ENCODE results near the gene GJD3.

GRCh38 chr17:40327244-40327729 is 37.2 kb downstream of the GJD3 start:
- TF ChIP-seq POLR2A (IDR thresholded peaks at IDR 0.05), result no peak
- TF ChIP-seq, protein P1, sequence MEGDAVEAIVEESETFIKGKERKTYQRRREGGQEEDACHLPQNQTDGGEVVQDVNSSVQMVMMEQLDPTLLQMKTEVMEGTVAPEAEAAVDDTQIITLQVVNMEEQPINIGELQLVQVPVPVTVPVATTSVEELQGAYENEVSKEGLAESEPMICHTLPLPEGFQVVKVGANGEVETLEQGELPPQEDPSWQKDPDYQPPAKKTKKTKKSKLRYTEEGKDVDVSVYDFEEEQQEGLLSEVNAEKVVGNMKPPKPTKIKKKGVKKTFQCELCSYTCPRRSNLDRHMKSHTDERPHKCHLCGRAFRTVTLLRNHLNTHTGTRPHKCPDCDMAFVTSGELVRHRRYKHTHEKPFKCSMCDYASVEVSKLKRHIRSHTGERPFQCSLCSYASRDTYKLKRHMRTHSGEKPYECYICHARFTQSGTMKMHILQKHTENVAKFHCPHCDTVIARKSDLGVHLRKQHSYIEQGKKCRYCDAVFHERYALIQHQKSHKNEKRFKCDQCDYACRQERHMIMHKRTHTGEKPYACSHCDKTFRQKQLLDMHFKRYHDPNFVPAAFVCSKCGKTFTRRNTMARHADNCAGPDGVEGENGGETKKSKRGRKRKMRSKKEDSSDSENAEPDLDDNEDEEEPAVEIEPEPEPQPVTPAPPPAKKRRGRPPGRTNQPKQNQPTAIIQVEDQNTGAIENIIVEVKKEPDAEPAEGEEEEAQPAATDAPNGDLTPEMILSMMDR (IDR thresholded peaks at IDR 0.05), result no peak

Measured in body of pancreas (tissue), 4 donors.